ENCODE data around the gene CACNA1F. TPM values are rescaled to one million over a fixed set of nuclear protein-coding genes. Genes with fewer than 3 reads are reported as not detected.

Gene CACNA1F
- total and polyA plus RNA-seq, 9 of the 15 experiments (the other 6 are each of a cell fraction or from before 2014, with no cell fraction given) = under 0.01 to 0.41 (median 0.03) TPM; not detected in 3

DNA sequence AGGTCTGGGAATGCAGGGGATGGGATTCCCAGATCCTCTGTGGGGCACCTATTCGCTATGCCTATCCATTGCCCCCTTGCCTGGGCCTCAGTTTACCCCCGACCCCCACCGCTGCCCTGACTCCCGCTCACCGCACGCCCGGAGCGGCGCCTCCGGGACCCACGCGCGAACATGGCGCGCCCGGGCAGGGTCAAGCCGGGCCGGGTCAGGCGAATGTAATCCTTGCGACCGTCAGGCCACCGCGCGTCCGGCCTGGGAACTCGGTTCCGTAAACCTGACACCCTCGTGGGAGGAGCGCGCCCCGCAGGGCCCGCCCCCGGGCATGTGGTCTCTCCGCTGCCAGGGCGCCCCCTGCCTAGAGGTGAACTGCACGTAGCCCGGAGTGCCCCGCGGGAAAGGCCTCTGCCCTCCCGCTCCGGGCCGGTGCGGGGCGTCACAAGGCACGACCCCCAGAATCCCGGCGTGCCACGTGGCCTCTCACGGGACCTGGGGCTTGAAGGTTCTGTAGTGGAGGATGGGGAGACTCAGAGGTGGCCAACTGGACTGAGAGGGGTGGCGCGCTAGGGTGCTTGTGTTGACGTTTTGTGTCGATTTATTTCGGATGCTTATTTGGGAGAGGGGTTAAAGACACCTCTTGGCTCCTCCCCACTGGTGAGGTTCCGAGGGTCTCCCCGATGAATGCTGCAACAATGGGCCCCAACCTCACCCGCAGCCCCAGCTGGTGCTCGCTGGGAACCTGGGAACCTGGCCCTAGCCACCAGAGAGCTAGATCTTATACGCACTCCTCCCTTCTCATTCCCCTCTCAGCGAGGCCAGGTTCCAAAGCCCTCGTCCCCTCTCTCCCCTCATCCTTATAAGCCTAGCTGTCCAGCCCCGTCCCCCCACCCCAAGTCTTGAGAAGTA is 46.8 kb downstream of the CACNA1F start, which contains the start of gene PRICKLE3 (continued):
- TF ChIP-seq ZBTB1 (CRISPR knock-in tag; IDR thresholded peaks at IDR 0.05; ENCODE audit: borderline replicate concordance, low read depth) (no peak), CEBPG (CRISPR knock-in tag; IDR thresholded peaks at IDR 0.05) (no peak), CEBPG (tag; conservative IDR thresholded peaks at IDR 0.05 in 1 of 2, IDR thresholded peaks at IDR 0.05 in 1 of 2) (no peak), NCOA6 (IDR thresholded peaks at IDR 0.05) (no peak), MEF2A (IDR thresholded peaks at IDR 0.05; ENCODE audit: control insufficient read depth, low read depth, low read length) (no peak), PRMT5 (CRISPR knock-in tag; IDR thresholded peaks at IDR 0.05) (no peak), CTBP1 (IDR thresholded peaks at IDR 0.05; ENCODE audit: borderline replicate concordance) (peak; percentile 72; the same call in 1 of the 2 replicates), TBP (optimal IDR thresholded peaks at IDR 0.05; ENCODE audit: low read depth, low read length) (peak; percentile 53), KDM4B (IDR thresholded peaks at IDR 0.05; ENCODE audit: borderline replicate concordance in 2 of 2, low read depth in 1 of 2) (no peak), RFX1 (IDR thresholded peaks at IDR 0.05) (no peak), DDX20 (tag; IDR thresholded peaks at IDR 0.05; ENCODE audit: low read depth) (no peak), ZBTB43 (CRISPR knock-in tag; IDR thresholded peaks at IDR 0.05) (no peak), CREM (IDR thresholded peaks at IDR 0.05; ENCODE audit: low read depth) (peak; percentile 34; the same call in 1 of the 2 replicates), ZNF830 (CRISPR knock-in tag; IDR thresholded peaks at IDR 0.05) (no peak), SPI1 (IDR thresholded peaks at IDR 0.05; ENCODE audit: borderline replicate concordance, low read depth, low read length) (no peak), TEAD4 (IDR thresholded peaks at IDR 0.05; ENCODE audit: low read length) (no peak), TEAD4 (CRISPR knock-in tag; IDR thresholded peaks at IDR 0.05; ENCODE audit: borderline replicate concordance) (no peak), FIP1L1 (IDR thresholded peaks at IDR 0.05; ENCODE audit: low read depth, low read length, poor library complexity, severe bottlenecking) (peak; percentile 39), TRIM28 (IDR thresholded peaks at IDR 0.05) (no peak), ZNF146 (CRISPR knock-in tag; IDR thresholded peaks at IDR 0.05; ENCODE audit: unreplicated experiment) (no peak), HMBOX1 (IDR thresholded peaks at IDR 0.05) (no peak), TOE1 (IDR thresholded peaks at IDR 0.05; ENCODE audit: borderline replicate concordance) (peak; percentile 42; the same call in 1 of the 2 replicates), TOE1 (CRISPR knock-in tag; IDR thresholded peaks at IDR 0.05; ENCODE audit: borderline replicate concordance, low read depth) (no peak)
